Endothelial cell of umbilical vein (primary cell): Measurements from ENCODE around the gene CTIF. TPM values are rescaled to one million over a fixed set of nuclear protein-coding genes. Genes with fewer than 3 reads are reported as not detected.

Experiments
- BruUV-seq: library from RNA; stranded (reverse); fragments of 400-500 nt; replicated peaks from 2 replicates; lab custom pipeline; 2021; lab: Mats Ljungman, UMichigan
- CTCF ChIA-PET: fragments of 300-600, 350-600 bp; sonication (Branson Sonifier 250); formaldehyde crosslinking; loops from one replicate; lab custom pipeline; 2021; ENCODE audit warnings: antibody characterized with exemption, inconsistent platforms; lab: Charles Lee
- POLR2A ChIA-PET: fragments of 300-600, 350-600 bp; sonication (Branson Sonifier 250); formaldehyde crosslinking; loops from one replicate; lab custom pipeline; 2021; ENCODE audit warnings: antibody characterized with exemption, inconsistent platforms; lab: Charles Lee
- DNase-seq: peaks from one replicate; pipeline ENCODE4 v3.0.0-alpha.2; 2011; ENCODE audit warnings: low read depth, low spot score
- FAIRE-seq: peaks from 2 replicates; lab custom pipeline; 2011; peaks lifted over from hg19 to GRCh38; lab: Jason Lieb, UNC
- H2AFZ ChIP-seq: 2 replicates; pipeline ENCODE4 v1.6.0; 2012; ENCODE audit warnings: low read depth, low read length, control low read depth, inconsistent platforms
- H3K27ac ChIP-seq: 2 replicates; pipeline ENCODE4 v1.5.1; 2011; ENCODE audit warnings: low read depth, mild to moderate bottlenecking, control low read depth, low read length, moderate library complexity; ENCODE audit not compliant: insufficient read depth
- H3K27me3 ChIP-seq, 2 experiments: 2 replicates each; pipeline versions ENCODE4 v1.6.0 to v1.6.1; 2011; ENCODE audit warnings: low read length in 2 of 2, mixed read lengths in 1 of 2; ENCODE audit not compliant: control insufficient read depth in 2 of 2, insufficient read depth in 2 of 2
- H3K36me3 ChIP-seq, 2 experiments: 2 replicates in 1 of 2; 3 replicates in 1 of 2; pipeline ENCODE4 v1.5.1; 2011; ENCODE audit warnings: low read length in 2 of 2, mild to moderate bottlenecking in 1 of 2, moderate library complexity in 1 of 2; ENCODE audit not compliant: control insufficient read depth in 2 of 2, insufficient read depth in 2 of 2; ENCODE audit errors: extremely low read depth in 1 of 2
- H3K4me1 ChIP-seq: 3 replicates; pipeline ENCODE4 v1.5.1; 2011; ENCODE audit warnings: mild to moderate bottlenecking, low read length; ENCODE audit not compliant: control insufficient read depth, insufficient read depth; ENCODE audit errors: extremely low read depth
- H3K4me2 ChIP-seq: 2 replicates; pipeline ENCODE4 v1.6.1; 2011; ENCODE audit warnings: low read length, control low read depth, mixed read lengths; ENCODE audit not compliant: insufficient read depth
- H3K4me3 ChIP-seq, 3 experiments: fragments of 200-600 bp in 1 of 3; sonication (generic), shearing (Covaris generic) in 1 of 3; replicated peaks in 1 of 3; 2 replicates each; pipeline ENCODE4 v1.5.1; 2011 to 2016; ENCODE audit warnings: control low read depth in 3 of 3, low read length in 3 of 3, mild to moderate bottlenecking in 2 of 3, inconsistent platforms in 1 of 3, low read depth in 1 of 3, moderate library complexity in 1 of 3; ENCODE audit not compliant: insufficient read depth in 1 of 3
- H3K79me2 ChIP-seq: 2 replicates; pipeline ENCODE4 v1.6.0; 2012; ENCODE audit warnings: low read length, inconsistent platforms; ENCODE audit not compliant: control insufficient read depth, insufficient read depth
- H3K9ac ChIP-seq: replicated peaks from 2 replicates; pipeline ENCODE3; 2011; ENCODE audit warnings: low read length, control low read depth; ENCODE audit not compliant: insufficient read depth; ENCODE audit errors: extremely low read depth
- H3K9me1 ChIP-seq: replicated peaks from 3 replicates; pipeline ENCODE4 v1.6.0; 2011; ENCODE audit warnings: mild to moderate bottlenecking, low read length; ENCODE audit not compliant: control insufficient read depth, insufficient read depth; ENCODE audit errors: extremely low read depth
- H3K9me3 ChIP-seq: replicated peaks from 2 replicates; pipeline ENCODE4 v1.5.1; 2012; ENCODE audit warnings: low read length, inconsistent platforms; ENCODE audit not compliant: control insufficient read depth, insufficient read depth
- H4K20me1 ChIP-seq: replicated peaks from 2 replicates; pipeline ENCODE3; 2011; ENCODE audit warnings: mild to moderate bottlenecking, low read length; ENCODE audit not compliant: control insufficient read depth, insufficient read depth; ENCODE audit errors: extremely low read depth
- EZH2 ChIP-seq: IDR thresholded peaks from 2 replicates; pipeline ENCODE4 v1.6.1; 2012; ENCODE audit warnings: borderline replicate concordance, low read depth, mild to moderate bottlenecking, moderate library complexity, low read length, inconsistent platforms; ENCODE audit not compliant: severe bottlenecking
- FOS ChIP-seq: IDR thresholded peaks from 2 replicates; pipeline ENCODE4 v1.6.1; 2011; ENCODE audit warnings: mild to moderate bottlenecking, low read length, moderate library complexity, borderline replicate concordance; ENCODE audit not compliant: insufficient read depth
- JUN ChIP-seq: IDR thresholded peaks from 2 replicates; pipeline ENCODE4 v1.6.1; 2011; ENCODE audit warnings: borderline replicate concordance, low read depth; ENCODE audit not compliant: insufficient read length, insufficient read depth
- MAX ChIP-seq: IDR thresholded peaks from 2 replicates; pipeline ENCODE4 v1.6.1; 2011; ENCODE audit not compliant: insufficient read depth, insufficient read length
- MYC ChIP-seq: IDR thresholded peaks from one replicate; pipeline ENCODE4 v1.6.1; 2011; ENCODE audit warnings: mild to moderate bottlenecking, low read depth, low read length
- POLR2A ChIP-seq: IDR thresholded peaks from 2 replicates; pipeline ENCODE4 v1.6.1; 2012; ENCODE audit warnings: low read depth, mild to moderate bottlenecking, control low read depth, low read length
- POLR2AphosphoS5 ChIP-seq: IDR thresholded peaks from 2 replicates; pipeline ENCODE4 v1.6.1; 2012; ENCODE audit warnings: low read depth, mild to moderate bottlenecking, control low read depth, low read length, moderate library complexity; ENCODE audit not compliant: insufficient read depth
- dilution Hi-C: fragments of 300-500 bp; cut with MboI; formaldehyde crosslinking; loops from one replicate; pipeline ENCODE4 v1.15.0; 2019; ENCODE audit warnings: low sequenced_read_pairs; ENCODE audit not compliant: extremely low pct_ligation_motif_present
- intact Hi-C: fragments of 100-400 bp; cut with micrococcal nuclease; formaldehyde crosslinking; loops from one replicate; pipeline ENCODE4 v1.10.0; 2022
- polyA plus RNA-seq, 4 experiments: library from polyadenylated mRNA; depleted of rRNA in 3 of 4; stranded (reverse) in 3 of 4; unstranded in 1 of 4; fragments of >200 nt; gene quantifications; 2 replicates each; pipeline versions ENCODE4 v1.2.1 to v1.2.3, GENCODE V29; 2011 to 2012; ENCODE audit warnings: missing spikeins in 1 of 4
- total RNA-seq: library from RNA; stranded (reverse); gene quantifications from 2 replicates; pipeline ENCODE4 v1.2.3, GENCODE V29; 2021
- TF ChIP-seq, protein P1 (sequence below), 2 donors: IDR thresholded peaks; 1 replicate in 1 of 2; 2 replicates in 1 of 2; pipeline ENCODE4 v1.5.1; 2011; ENCODE audit warnings: low read length in 2 of 2, mild to moderate bottlenecking in 2 of 2, moderate library complexity in 2 of 2, control low read depth in 1 of 2, inconsistent platforms in 1 of 2, low read depth in 1 of 2; ENCODE audit not compliant: insufficient read depth in 1 of 2; ENCODE audit errors: extremely low read depth in 1 of 2

CTIF gene
- total and polyA plus RNA-seq, 2 donors (not counting 3 experiments of a cell fraction or from before 2014, with no cell fraction given): 20.9 to 57.7 TPM

GRCh38 chr18:48805826-48806535 lies 267.1 kb downstream of the CTIF start:
- no TSS peak for BruUV-seq
- DNase-seq: no peak
- Histone ChIP-seq H3K4me3 (no peak overlapping the region), H3K4me2 (no peak overlapping the region), H3K9me3 (no peaks in the 10 kb centered on the region), H4K20me1 (no peaks in the 10 kb centered on the region), H3K9me1 (no peaks in the 10 kb centered on the region), H2AFZ (no peak overlapping the region), H3K4me1 (no peaks in the 10 kb centered on the region), H3K36me3 (peaks cover 0 to 10% of the 10 kb centered on the region in 2 experiments), H3K9ac (no peak overlapping the region), H3K27me3 (no peaks in the 10 kb centered on the region), H3K79me2 (no peaks in the 10 kb centered on the region), H3K27ac (no peak overlapping the region)
- POLR2A ChIA-PET: no interaction called here
- CTCF ChIA-PET: no interaction called here
- no peak for FAIRE-seq
- intact Hi-C loops (no loop called here), dilution Hi-C loops (no loop called here)
- no peak for TF ChIP-seq FOS
- no peak for TF ChIP-seq POLR2A
- TF ChIP-seq, protein P1, sequence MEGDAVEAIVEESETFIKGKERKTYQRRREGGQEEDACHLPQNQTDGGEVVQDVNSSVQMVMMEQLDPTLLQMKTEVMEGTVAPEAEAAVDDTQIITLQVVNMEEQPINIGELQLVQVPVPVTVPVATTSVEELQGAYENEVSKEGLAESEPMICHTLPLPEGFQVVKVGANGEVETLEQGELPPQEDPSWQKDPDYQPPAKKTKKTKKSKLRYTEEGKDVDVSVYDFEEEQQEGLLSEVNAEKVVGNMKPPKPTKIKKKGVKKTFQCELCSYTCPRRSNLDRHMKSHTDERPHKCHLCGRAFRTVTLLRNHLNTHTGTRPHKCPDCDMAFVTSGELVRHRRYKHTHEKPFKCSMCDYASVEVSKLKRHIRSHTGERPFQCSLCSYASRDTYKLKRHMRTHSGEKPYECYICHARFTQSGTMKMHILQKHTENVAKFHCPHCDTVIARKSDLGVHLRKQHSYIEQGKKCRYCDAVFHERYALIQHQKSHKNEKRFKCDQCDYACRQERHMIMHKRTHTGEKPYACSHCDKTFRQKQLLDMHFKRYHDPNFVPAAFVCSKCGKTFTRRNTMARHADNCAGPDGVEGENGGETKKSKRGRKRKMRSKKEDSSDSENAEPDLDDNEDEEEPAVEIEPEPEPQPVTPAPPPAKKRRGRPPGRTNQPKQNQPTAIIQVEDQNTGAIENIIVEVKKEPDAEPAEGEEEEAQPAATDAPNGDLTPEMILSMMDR (IDR thresholded peaks at IDR 0.05; ENCODE audit: extremely low read depth in 1 of 2, insufficient read depth in 1 of 2, low read depth in 1 of 2, low read length in 2 of 2): no peak
- TF ChIP-seq JUN: no peak
- no peak for TF ChIP-seq POLR2AphosphoS5
- no peak for TF ChIP-seq EZH2
- no peak for TF ChIP-seq MYC
- no peak for TF ChIP-seq MAX
